Measurements from ENCODE around the gene MAPT.

The MAPT gene

DNA sequence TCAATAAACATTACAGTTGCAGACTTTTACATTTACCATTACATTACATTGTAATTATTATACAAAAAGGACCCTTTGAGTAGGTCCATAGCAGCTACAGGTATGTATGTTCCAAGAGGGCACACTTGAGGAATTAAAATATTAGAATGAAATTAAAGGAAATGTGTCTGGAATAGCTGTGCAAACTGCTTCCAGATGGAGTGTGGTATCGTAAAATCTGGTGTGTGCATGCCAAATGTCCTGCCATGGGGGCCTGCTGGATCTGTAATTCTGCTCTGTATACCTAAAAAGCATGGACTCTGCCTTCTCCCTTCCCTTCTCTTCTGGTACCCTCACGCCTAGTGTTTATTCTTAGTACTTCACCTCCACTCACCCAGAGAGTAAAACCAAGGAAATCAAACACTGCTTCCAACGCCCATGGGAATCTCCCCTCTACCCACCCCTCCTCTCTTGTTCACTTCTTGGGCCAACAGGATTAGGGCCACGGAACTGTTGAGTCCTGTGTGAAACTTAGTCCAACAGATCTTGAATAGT, 143.4 kb downstream of the MAPT start:
- DNase-seq: no peak

DNA sequence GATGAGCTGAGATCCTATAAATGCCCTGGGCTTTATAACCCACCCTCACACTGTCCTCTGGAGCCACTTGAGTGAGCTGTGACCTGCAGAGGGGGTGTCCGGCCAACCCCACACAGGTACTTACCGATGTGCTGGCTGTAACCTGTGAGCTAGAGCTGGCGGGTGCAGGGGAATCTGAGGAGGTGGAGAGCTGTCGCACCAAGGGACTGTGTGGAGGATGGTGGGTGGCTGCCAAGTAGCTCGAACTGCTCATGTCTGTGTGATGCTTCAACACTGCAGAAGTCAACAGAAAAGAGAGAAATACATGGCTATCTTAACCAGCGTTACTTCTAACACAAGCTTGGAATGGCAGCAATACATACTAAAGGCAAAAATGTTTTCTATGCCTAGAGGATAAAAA, 144.1 kb downstream of the MAPT start:
- DNase-seq: no peak

DNA sequence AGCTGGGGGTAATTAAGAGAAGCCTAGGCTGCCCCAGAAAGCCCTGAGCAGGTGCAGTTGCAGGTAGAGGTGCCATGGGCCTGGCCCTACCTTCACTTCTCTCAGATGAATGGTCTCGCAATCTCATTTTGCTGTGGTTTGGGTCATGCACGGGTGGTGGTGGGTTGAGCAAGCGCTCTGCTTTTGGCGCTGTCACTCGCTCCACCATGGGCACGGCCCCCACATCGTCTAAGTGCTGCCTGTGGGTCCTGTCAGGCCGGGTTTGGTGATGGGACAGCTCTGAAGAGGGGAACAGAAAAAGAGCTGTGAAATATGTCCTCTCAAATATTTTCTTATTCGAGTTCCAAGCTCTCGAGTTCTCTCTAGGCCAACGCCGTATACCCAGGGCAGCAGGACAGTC, 144.6 kb downstream of the MAPT start:
- no peak for DNase-seq

DNA sequence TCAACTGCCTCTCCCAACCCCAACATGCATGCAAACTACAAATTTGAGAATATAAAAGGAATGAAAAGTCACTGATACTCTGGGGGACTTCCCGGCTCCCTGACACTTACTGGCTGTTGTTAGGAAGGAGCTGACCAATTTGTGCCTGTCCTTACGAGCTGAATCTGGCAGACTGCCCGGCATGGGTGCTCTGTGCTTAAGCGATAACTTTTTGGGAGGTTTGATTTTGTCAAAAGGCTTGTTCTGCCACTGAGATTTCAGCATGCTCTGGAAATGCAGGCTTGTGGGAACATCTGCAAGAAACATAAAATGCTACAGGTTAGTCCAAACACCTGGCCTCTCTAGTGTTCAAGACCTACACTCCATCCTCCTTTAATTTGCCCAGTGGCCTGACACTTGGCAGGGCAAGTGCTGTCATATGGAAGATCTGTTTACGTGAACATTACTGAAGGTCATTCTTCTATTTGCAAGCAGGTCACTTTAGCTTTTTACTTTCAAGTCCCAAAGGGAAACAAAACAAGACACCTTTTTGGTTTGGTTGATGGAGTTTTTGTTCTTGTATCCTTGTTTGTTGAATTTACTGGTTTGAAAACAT, 145.3 kb downstream of the MAPT start:
- DNase-seq: no peak

DNA sequence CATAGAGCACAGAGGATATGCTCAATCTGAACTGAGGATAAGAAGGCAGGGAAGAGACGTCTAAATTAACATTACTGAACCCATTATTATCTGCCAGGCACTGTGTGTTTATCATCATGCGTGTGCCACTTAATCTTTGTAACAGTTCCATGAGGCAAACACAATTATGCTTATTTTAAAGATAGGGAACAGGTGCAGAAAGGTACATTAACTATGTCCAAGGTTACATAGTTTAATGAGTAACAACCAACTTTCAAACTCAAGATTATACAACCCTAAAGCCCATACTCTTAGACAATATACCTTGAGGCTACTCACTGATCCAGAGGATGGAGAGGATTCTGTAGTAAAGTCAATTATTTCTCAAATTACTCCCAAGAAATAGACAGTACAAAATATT, 147.9 kb downstream of the MAPT start:
- no peak for DNase-seq

DNA sequence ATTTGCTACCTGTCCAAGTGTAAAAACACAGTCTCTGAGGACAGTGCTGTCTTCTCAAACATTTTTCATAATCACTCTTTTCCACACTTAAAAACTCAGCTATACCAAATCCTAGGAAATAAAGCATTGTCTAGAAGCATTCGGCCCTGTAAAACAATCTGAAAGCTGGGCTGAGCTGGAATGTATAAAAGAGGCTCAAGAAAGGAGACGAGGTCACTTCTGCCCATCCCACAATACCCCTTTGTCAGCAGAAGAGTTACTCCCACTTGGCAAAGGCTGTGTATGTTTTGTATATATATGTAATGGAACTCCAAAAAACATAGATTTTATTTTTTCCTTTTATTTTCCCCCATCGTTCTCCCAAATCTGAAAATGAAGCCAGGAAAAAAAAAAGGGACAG, 148.6 kb downstream of the MAPT start:
- DNase-seq: no peak

DNA sequence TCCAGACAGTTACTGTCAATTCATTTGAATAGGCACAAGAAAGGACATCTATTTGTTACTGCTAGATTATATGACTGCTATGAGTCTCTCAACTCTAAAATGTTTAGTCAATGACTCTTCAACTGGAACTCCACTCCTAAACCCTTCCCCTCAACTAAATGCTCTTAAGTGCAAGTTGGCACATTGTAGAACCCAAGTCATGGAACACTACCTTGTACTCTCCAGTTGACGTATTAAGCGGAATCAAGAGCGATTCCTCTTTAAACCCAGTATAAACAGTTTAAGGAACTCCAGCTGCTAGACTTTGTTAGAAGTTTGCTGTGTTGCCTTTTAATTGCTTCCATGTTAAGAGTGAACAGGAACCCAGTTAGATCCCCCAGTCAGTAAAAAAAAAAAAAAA, 149.3 kb downstream of the MAPT start:
- peak in 1 of 2 experiments; percentile 11 for DNase-seq

DNA sequence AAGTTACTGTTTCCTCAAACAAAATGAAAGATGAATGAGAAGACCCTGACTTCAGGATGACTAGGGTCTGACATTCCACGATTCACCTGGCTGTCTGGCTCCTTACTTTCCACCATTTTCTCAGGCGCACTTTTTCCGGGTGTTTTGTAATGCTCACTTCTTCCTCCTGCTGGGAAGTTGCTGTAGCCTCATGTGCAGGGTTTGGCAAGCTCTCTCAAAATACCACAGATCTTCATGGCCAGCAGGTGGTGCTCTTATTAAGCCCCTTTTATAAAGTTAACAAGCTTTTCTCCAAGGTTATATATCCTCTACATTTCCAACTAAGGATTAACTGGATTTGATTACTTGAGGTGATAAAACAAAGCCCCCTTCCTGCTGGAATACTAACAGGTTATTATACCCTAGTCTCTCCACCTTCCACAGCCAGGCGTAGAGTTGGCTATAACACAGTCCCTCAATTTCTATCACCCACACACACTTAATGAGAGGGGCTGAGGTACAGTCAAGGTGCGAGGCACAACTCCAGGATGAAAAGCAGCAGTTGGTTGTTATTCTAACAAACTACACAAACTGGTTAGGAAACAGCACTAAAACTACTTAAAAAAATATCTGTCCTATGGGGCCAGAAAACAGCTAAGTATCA, 150.1 kb downstream of the MAPT start:
- DNase-seq: no peak

DNA sequence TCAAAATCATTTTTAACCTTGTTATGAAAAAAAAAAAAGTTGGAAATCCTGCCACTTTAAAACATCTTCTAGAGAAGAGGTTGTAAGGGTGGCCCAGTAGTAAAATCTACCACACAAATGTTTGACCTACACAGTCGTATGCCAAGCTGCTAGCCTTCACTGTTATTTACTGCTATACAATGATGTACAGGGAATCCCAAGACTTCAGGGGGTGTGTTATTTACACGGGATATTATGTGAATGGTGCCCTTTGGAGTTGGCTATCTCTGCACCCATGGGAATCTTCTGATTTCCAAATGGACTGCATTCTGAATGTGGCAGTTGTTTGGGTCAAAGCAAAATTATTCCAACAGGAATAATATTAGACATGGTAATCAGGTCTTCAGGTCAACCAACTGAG, 150.6 kb downstream of the MAPT start:
- no peak for DNase-seq

DNA sequence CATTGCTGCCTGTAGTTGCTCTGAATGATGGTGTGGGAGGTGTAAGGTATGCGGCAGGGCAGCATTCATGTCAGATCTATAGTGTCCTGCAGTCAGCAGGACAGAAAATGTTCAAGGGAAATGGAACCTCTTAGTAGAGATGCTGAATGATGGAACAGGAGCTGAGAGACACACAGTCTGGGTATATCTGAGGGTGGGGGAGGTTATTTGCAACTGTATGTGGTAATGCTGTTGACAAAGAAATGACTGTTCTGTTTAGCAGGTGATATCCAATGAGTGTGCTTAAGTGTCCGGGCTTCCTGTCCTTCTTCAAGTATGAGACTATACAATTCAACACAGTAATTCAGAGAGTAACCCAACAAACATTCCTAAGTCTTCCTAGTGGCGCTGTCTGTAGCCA, 151.3 kb downstream of the MAPT start:
- no peak for DNase-seq

DNA sequence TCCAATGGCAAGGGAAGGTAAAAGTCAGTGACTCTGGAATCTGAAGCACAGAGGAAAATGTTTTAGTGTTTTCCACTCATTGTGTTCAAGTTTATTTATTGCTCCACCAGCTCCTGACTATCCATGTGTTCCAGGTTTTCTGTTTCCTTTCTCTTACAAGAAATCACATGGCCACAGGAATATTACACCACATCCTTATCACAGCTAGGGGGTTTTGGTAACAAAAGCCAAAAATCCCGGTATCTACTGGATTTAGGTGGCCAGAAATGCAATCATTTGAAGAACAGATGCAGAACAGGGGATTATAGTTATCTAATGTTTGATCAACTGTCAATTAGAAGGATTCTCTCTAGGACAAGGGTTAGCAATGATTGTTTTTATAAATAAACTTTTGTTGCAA, 152.6 kb downstream of the MAPT start:
- DNase-seq: no peak

DNA sequence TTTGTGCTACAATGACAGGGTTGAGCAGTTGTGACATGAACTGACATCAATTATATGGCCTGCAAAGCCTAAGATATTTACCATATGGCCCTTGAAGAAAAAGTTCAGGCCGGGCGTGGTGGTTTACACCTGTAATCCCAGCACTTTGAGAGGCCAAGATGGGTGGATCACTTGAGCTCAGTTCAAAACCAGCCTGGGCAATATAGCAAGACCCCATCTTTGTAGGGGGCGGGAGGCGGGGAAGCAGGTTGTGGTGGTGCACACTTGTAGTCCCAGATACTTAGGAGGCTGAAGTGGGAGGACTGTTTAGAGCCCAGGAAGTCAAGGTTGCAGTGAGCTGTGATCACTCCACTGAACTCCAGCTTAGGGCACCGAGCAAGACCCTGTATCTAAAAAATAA, 153.0 kb downstream of the MAPT start:
- no peak for DNase-seq

DNA sequence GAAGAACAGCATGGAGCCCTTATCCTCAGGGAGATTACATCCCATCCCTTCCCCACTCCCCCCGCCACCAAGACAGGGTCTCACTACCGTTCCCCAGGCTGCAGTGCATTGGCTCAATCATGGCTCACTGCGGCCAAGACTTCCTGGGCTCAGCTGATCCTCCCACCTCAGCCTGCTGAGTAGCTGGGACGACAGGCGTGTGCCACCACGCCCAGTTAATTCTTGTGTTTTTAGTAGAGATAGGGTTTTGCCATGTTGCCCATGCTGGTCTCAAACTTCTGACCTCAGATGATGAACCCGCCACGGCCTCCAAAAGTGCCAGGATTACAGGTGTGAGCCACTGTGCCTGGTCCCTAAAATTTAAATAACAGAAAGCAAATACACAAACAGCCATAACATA, 153.5 kb downstream of the MAPT start:
- DNase-seq: no peak

DNA sequence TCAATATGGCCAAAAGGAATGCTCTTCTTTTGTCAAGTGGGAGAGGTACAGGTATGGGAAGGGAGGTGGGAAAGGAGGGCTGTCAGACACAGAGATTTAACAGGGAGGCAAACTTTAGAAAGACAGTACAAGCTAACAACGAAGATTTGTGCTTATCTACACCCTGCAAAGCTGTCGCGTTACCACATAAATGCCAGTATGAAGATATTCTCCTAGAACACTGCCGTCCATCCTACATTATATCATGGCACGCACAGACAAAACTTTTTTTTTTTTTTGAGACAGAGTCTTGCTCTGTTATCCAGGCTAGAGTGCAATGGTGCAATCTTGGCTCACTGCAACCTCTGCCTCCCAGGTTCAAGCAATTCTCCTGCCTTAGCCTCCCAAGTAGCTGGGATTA, 155.3 kb downstream of the MAPT start:
- no peak for DNase-seq

DNA sequence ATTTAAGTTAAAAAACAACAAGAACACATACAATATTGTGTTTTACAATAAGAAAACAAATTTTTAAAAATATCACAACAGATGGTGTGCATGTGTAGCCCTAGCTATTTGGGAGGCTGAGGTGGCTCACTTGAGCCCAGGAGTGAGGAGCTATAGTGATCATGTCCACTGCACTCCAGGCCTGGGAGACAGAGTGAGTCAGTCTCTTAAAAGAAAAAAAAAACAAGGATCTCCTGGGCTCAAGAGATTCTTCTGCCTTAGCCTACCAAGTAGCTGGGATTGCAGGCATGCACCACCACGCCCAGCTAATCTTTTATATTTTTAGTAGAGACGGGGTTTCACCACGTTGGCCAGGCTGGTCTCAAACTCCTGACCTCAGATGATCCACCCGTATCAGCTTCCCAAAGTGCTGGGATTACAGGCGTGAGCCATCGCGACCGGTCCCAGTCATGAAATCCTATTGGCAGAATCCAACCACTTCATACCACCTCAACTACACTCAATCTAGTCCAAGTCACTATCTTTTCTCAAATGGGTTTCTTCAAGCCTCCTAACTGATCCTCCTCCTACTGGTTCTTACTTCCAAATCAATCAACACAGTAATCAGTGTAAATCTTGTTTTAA, 159.7 kb downstream of the MAPT start:
- DNase-seq: no peak

DNA sequence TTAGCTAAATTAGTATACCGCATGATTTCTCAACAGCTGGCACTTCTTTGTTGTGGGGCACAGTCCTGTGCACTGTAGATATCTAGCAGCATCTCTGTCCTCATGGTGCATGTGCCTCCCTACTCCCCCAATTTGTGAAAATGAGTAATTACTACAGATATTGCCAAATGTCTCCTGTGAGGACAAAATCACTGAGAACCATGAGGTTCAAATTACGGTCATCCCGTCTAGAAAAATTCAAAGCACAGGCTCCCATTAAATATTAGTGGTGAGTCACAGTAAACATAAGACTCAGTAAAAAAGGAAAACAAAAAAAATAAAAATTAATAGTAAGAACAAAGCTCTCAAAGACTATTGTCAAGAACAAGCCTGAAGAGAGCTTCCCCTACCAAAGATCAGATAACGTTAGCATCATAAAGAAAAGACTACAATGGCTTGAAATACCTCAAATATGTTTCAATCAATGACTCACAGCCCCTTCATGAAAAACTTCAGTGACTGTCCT, 162.5 kb downstream of the MAPT start:
- DNase-seq: no peak

DNA sequence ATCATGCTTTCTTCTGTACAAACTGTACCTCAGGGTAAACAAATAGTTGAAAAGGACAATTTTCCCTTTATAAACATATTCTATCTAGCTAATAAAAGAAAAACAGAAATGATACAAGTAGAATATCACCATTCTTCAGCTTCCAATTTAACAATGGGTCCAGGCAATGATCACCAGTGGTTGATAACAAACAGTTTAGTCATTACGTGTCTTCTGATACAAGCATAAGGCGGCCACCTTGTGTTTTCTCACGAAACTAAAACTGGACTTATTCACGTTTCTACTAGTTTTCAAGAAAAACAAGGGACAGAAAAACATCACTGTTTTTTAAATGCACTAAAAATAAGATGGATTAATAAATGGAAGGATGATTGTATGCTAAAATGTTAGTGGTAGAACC, 163.0 kb downstream of the MAPT start:
- no peak for DNase-seq

DNA sequence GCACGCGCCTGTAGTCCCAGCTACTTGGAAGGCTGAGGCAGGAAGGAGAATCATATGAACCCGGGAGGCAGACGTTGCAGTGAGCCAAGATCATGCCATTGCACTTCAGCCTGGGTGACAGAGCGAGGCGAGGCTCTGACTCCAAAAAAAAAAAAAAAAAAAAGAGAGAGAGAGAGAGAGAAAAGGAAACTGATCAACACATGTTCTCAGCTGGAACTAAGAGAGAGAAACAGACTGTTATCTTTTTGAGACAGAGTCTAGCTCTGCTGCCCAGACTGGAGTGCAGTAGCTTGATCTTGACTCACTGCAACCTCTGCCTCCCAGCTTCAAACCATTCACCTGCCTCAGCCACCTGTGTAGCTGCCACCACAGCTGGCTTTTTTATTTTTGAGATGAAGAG, 165.1 kb downstream of the MAPT start:
- no peak for DNase-seq

DNA sequence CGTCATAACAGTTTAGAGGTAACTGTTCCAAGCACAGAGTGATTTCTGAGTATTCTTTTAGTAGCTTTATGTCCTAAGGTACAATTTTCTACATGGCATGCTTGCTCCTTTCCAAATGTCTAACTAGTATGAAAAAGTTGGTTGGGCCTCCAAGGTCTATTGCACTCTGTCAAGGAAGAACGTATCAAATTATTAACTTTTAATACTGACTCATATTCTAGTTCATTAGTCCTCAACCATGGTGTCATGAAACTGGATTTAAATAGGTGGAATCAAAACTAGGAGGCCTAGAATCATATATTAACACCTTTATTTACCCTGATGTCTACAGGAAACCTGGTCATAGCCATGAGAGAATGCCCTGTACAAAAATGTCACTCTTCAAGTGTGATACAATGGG, 166.1 kb downstream of the MAPT start:
- no peak for DNase-seq

DNA sequence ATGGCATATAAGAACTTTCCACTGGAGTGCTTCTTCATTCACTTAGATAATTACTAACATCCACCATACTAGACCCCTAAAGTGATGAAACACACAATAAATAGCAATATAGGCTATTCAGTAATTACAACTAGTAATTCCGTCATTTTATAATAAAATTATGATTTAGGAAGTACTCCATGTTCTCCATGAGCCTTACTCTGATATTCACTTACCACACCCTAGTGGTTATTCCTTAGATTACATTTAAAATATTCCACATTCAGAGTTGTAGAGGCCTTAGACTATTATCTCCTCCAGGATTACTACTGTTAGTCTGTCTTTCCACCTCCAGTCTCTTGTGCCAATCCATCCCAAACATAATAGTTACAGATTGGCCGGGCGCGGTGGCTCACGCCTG, 167.1 kb downstream of the MAPT start:
- no peak for DNase-seq

DNA sequence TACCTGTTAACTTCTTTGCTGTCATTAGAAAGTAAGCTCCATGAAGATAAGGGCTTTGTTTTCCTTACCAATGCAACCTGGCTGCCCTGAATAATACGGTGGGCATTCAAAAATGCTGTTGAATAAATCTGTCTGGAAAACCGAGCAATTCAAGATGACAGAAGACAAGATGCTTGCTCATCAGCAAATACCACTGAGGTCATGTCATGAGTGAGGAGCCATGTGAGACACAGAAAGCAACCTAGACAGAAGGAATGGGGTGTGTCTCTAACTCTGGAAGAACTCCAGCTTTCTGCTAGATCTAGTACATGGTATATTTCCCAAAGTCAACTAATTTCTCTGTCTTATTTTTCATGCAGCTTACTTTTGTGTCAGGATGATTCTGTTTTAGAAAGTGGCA, 168.9 kb downstream of the MAPT start:
- DNase-seq: no peak

DNA sequence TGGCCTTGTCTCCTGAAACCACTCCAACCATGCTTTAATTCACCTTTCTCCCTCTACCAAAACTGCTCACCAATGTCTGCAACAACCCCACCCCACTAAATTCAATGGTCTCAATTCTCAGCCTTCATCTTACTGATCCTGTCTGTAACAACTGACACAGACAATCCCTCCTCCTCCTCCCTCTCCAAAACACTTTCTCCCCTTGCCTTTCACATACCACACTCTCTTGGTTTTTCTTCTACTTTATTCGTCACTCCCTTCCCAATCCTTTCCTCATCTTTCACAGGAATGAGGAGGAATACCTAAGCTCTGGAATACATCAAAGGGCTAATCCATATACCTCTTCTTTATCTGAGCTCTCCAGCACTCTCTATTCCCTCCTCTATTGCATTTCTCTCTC, 170.1 kb downstream of the MAPT start:
- DNase-seq: no peak

DNA sequence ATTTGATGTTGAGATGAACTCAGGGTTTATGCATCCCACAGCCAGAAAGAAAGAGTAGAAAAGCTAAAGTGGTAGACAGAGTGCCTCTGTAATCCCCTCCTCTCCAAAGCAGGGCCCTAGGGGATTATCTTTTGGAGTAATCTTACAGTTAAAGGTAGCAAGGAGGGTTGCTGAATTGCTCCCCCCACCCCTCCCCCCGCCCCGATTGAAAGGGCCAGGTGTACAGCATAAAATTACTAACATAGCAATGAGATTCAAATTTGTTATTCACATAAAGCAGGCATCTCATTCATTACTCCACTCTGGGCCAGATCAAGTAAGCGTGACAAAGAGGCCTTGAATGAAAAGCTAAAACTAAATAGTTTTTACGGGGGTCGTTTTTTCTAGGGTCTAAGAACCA, 177.4 kb downstream of the MAPT start:
- DNase-seq: peak; percentile 27 to 61

DNA sequence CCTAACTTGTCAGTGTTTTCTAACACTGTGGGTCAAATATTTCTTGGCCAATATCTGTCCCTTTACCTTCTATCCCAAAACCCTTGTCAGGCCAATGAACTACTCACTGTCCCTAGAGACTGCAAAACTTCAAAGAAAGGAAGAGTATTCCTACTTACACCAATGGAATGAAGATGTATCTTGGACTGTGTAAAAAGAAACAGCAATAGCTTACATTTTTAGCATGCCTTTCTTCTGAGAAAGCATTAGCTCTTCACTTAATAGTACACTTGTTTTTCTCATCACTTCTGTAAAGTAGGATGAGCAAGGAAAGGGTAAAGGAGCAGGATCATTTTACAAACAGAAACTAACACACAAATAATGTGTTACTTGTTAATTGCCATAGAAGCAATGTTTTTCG, 178.6 kb downstream of the MAPT start:
- no peak for DNase-seq

DNA sequence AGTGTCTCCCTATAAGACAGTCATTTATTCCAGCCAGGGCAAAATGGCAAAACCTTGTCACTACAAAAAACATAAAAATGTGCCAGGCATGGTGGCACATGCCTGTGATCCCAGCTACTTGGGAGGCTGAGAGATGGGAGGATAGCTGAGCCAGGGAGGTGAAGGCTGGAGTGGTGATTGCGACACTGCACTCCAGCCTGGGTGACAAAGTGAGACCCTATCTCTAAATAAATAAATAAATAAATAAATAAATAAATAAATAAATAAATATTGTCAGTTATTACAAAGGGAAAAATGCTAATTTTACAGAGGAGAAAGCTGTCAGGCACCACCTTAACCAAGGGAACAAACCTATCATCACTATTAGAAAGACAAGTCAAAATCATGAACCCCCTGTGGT, 180.2 kb downstream of the MAPT start:
- DNase-seq: no peak
